ENCODE results near the gene PARD6G.

DNA sequence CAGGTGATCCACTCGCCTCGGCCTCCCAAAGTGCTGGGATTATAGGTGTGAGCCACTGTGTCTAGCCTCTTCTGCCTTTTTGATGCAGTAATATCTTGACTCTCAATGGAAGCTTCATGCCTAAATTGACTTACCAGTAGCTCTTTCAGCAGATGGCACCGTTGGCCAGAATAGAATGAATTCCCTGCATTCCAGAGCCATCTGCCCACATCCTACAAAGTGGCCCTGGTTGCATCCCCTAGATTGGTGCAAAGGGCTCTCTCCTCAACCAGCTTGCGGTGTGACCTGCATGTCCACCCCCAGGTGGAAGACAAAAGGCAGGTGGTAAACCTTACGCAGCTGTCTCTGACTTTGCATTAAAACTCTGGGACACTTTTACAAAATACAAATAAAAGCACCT is 4.4 kb upstream of the PARD6G start:
- TF ChIP-seq, protein P1, sequence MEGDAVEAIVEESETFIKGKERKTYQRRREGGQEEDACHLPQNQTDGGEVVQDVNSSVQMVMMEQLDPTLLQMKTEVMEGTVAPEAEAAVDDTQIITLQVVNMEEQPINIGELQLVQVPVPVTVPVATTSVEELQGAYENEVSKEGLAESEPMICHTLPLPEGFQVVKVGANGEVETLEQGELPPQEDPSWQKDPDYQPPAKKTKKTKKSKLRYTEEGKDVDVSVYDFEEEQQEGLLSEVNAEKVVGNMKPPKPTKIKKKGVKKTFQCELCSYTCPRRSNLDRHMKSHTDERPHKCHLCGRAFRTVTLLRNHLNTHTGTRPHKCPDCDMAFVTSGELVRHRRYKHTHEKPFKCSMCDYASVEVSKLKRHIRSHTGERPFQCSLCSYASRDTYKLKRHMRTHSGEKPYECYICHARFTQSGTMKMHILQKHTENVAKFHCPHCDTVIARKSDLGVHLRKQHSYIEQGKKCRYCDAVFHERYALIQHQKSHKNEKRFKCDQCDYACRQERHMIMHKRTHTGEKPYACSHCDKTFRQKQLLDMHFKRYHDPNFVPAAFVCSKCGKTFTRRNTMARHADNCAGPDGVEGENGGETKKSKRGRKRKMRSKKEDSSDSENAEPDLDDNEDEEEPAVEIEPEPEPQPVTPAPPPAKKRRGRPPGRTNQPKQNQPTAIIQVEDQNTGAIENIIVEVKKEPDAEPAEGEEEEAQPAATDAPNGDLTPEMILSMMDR (IDR thresholded peaks at IDR 0.05): no peak
- no peak for TF ChIP-seq POLR2A (IDR thresholded peaks at IDR 0.05)
